Measurements from ENCODE around the gene CSNK1D. TPM values are rescaled to one million over a fixed set of nuclear protein-coding genes. Genes with fewer than 3 reads are reported as not detected.

The CSNK1D gene
- total and polyA plus RNA-seq, 12 donors, result 23.7 to 185 (median 125) TPM

DNA sequence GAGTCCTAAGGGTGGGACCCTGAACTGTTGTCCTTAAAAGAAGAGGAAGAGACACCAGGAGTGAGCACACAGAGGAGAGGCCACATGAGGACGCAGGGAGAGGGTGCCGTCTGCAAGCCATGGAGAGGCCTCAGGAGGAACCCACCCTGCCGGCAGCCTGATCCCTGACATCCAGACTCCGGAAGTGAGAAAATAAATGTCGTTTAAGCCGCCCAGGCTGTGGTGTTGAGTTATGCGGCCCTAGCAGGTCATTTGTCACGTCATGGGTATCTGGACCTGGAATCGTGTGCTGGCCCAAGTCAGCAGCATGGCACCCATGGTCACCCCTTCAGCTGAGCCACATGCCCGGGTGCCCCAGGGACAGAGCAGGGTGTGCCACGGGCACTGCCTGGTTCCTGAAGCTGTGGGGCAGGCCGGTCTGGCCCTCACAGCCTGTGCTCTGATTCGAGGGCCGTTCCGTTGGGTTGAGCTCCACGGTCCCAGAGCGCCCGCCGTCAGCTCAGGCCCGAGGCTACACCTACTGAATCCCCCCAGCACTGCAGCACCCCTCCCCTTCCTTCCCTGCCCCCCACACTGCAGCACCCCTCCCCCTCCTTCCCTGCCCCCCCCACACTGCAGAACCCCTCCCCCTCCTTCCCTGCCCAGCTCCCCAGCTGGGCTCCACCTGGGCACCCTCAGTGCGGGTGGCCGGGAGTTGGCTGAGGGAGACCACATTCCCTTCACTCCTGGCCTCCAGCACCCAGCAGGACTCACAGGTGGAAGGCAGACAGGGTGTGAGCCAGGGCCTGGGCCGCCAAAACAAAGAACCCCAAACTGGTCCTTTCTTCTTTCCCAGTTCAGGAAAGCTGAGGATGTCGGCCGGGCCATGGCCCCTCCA is 58.2 kb downstream of the CSNK1D start:
- 67 to 76% (median 73%) methylated on average over 22 to 25 of the region's 25 CpGs for WGBS, 4 donors
- H3K27ac ChIP-seq, result peak overlapping the region in 4 of 5 donors; percentile 70 to 97 (median 85)

DNA sequence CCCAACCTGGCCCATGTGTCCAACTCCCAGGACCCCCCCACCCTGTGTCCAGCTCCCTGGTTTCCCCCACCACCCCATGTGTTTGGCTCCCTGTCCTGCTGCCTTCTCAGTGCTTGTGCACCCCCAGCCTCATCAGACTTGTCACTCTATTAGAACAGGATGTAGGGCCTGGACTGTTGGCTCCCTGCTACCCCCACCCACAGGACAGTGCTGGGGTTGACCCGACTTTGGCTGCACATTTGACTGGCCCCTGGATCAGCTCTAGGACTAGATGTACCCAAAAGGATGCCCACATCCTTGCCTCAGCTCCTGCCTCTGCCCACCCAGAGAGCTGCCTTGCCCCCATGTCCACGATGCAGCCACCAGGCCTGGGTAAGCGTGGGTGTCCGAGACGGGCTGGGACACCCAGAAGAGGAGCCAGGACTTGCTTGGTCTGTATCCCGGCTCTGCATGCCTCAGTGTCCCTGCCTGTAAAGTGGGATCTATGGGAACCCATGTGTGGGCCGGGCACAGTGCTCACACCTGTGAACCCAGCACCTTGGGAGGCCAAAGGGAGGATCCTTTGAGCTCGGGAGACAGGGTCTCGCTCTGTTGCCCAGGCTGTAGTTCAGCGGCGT is 59.4 kb downstream of the CSNK1D start:
- peak overlapping the region in 1 of 5 donors; percentile 97 for H3K27ac ChIP-seq
- DNase-seq, result no peak
- peaks cover 36 to 39% of the 10 kb centered on the region in 2 donors for H3K4me1 ChIP-seq (replicated peaks in 1 of 2)
- no peak overlapping the region for H3K4me3 ChIP-seq
- 80 to 90% (median 87%) methylated on average over 3 to 11 of the region's 11 CpGs for WGBS, 4 donors
- no peaks in the 10 kb centered on the region for H3K9me3 ChIP-seq (replicated peaks in 1 of 3)
- intact Hi-C loops (cut with DNase I), result no loop called here
- no peaks in the 10 kb centered on the region for H3K27me3 ChIP-seq
- no peaks in the 10 kb centered on the region for H3K36me3 ChIP-seq (replicated peaks in 1 of 2)
- TF ChIP-seq, protein P1, sequence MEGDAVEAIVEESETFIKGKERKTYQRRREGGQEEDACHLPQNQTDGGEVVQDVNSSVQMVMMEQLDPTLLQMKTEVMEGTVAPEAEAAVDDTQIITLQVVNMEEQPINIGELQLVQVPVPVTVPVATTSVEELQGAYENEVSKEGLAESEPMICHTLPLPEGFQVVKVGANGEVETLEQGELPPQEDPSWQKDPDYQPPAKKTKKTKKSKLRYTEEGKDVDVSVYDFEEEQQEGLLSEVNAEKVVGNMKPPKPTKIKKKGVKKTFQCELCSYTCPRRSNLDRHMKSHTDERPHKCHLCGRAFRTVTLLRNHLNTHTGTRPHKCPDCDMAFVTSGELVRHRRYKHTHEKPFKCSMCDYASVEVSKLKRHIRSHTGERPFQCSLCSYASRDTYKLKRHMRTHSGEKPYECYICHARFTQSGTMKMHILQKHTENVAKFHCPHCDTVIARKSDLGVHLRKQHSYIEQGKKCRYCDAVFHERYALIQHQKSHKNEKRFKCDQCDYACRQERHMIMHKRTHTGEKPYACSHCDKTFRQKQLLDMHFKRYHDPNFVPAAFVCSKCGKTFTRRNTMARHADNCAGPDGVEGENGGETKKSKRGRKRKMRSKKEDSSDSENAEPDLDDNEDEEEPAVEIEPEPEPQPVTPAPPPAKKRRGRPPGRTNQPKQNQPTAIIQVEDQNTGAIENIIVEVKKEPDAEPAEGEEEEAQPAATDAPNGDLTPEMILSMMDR (IDR thresholded peaks at IDR 0.05), result no peak
- TF ChIP-seq POLR2A (IDR thresholded peaks at IDR 0.05), result no peak

More for the DNA sequence above, 58.2 kb downstream of the CSNK1D start:
- Histone ChIP-seq H3K9me3 (replicated peaks in 1 of 3) (no peaks in the 10 kb centered on the region), H3K27me3 (no peaks in the 10 kb centered on the region), H3K36me3 (replicated peaks in 1 of 2) (no peaks in the 10 kb centered on the region), H3K4me3 (no peak overlapping the region), H3K4me1 (replicated peaks in 1 of 2) (peaks cover 36 to 39% of the 10 kb centered on the region in 2 donors)
- intact Hi-C loops (cut with DNase I), result no loop called here
- DNase-seq, result peak in 4 of 7 donors; percentile 50 to 63 (median 54)
- no peak for TF ChIP-seq POLR2A (IDR thresholded peaks at IDR 0.05)
- TF ChIP-seq, protein P1 (IDR thresholded peaks at IDR 0.05), result no peak

DNA sequence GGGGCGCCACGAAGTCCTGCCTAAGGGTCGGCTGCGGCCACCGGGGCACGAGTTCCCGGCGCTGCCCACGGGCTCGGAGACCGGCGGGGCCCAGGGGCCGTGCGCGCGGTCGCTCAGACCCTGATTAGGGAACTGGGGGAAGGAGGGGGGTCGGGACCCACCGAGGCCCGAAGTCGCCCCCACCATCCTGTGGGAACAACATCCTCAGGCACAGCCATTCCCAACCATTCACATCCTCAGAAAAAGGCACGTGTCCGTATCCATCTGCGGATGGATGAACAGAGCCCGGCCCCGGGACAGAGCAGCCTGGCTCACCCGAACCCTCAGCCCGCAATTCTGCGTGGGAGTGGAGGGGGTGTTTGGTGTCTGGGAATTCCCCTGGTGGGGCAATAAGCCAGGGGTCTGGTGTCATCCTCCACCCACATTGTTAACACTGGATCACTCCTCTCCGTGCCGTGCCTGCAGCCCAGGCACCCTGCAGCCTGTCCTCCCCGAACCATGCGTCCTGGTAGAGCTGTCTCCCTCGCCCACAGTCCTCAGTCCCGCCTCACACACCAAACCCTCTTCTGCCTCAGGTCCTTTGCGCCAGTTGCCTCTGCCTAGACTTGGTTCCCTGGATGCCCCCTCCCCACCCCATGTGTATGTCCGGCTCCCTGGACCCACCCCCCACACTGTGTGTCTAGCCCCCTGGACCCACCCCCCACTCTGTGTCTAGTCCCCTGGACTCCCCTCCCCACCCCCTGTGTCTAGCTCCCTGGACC is 60.1 kb downstream of the CSNK1D start:
- intact Hi-C loops (cut with DNase I), result no loop called here
- TF ChIP-seq POLR2A (IDR thresholded peaks at IDR 0.05), result no peak
- TF ChIP-seq, protein P1 (IDR thresholded peaks at IDR 0.05), result no peak
- H3K36me3 ChIP-seq (replicated peaks in 1 of 2), result no peaks in the 10 kb centered on the region
- peak overlapping the region; percentile 44 to 91 (median 82) for H3K4me3 ChIP-seq
- DNase-seq, result peak in 5 of 7 donors; percentile 49 to 79 (median 61)
- no peaks in the 10 kb centered on the region for H3K9me3 ChIP-seq (replicated peaks in 1 of 3)
- H3K27ac ChIP-seq, result peak overlapping the region in 4 of 5 donors; percentile 14 to 85 (median 68)
- 7 to 32% (median 14%) methylated on average over 8 to 37 of the region's 37 CpGs for WGBS, 4 donors
- H3K4me1 ChIP-seq (replicated peaks in 1 of 2), result peaks cover 36 to 39% of the 10 kb centered on the region in 2 donors
- H3K27me3 ChIP-seq, result no peaks in the 10 kb centered on the region

Measured in adrenal gland (tissue), 12 donors.